Right lobe of liver (tissue), 4 donors: ENCODE results near the gene CDH23.

ENCODE experiments used
- POLR2A ChIP-seq: fragments of 450-650 bp; IDR thresholded peaks from one replicate; pipeline ENCODE4 v1.6.1; 2017; ENCODE audit warnings: antibody characterized with exemption, mild to moderate bottlenecking
- TF ChIP-seq, protein P1 (sequence below), 4 donors: fragments of 200-600 bp in 3 of 4; fragments of 450-650 bp in 1 of 4; IDR thresholded peaks; one replicate each; pipeline versions ENCODE4 v1.5.1 to v1.8.0; 2016 to 2022; ENCODE audit warnings: antibody characterized with exemption in 4 of 4, mild to moderate bottlenecking in 2 of 4
- donor health status: DM: no; HTN: no; CAD: no.
- donor health status: DM: no; HTN: no; CAD: no.
- donor health status: DM: no; HTN: yes; CAD: no.

DNA sequence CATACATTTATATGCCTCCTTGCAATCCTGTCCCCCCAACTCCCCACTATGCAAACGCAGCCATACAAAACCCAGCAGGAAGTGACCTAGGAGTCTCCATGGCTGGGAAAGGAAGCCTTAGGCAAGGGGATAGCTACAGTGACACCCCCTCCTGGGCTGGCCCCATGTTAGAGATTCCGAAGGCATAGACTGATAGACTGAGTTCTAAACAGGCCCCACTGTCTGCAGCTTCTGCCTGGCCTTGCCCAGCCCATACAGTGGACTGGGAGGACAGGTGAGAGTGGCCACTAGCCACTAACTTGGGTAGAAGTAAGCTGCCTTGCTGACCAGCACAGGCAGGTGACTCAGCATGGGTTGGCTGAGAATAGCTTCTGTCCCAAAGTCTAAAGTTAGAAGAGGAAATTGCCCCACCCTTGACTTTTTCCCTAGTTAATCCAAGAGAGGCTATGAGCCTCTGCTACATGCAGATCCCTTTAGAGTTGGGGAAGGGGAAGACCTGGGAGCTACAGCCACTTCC is 216.6 kb downstream of the CDH23 start:
- TF ChIP-seq, protein P1, sequence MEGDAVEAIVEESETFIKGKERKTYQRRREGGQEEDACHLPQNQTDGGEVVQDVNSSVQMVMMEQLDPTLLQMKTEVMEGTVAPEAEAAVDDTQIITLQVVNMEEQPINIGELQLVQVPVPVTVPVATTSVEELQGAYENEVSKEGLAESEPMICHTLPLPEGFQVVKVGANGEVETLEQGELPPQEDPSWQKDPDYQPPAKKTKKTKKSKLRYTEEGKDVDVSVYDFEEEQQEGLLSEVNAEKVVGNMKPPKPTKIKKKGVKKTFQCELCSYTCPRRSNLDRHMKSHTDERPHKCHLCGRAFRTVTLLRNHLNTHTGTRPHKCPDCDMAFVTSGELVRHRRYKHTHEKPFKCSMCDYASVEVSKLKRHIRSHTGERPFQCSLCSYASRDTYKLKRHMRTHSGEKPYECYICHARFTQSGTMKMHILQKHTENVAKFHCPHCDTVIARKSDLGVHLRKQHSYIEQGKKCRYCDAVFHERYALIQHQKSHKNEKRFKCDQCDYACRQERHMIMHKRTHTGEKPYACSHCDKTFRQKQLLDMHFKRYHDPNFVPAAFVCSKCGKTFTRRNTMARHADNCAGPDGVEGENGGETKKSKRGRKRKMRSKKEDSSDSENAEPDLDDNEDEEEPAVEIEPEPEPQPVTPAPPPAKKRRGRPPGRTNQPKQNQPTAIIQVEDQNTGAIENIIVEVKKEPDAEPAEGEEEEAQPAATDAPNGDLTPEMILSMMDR (IDR thresholded peaks at IDR 0.05) = no peak
- peak; percentile 74 for TF ChIP-seq POLR2A
